HFF-Myc (cell line): Measurements from ENCODE around the gene TOMM34.

Source experiments
- DNase-seq: peaks from one replicate; pipeline ENCODE4 v3.0.0-alpha.2; 2011; ENCODE audit warnings: low read depth; ENCODE audit errors: extremely low read depth
- H3K4me3 ChIP-seq: replicated peaks from 2 replicates; pipeline ENCODE4 v1.5.1; 2011; ENCODE audit warnings: low read depth, mild to moderate bottlenecking, control low read depth, low read length
- CTCF ChIP-seq: IDR thresholded peaks from 2 replicates; pipeline ENCODE4 v1.5.1; 2012; ENCODE audit warnings: mild to moderate bottlenecking, low read depth, low read length, control low read depth; ENCODE audit errors: missing control alignments

TOMM34 gene

GRCh38 chr20:44900231-44900854 is 59.9 kb downstream of the TOMM34 start:
- no peak for TF ChIP-seq CTCF
- H3K4me3 ChIP-seq, result no peak overlapping the region
- DNase-seq, result no peak

GRCh38 chr20:44897133-44897532 is 63.1 kb downstream of the TOMM34 start:
- DNase-seq, result no peak
- TF ChIP-seq CTCF, result no peak
- no peak overlapping the region for H3K4me3 ChIP-seq

GRCh38 chr20:44896583-44896982 is 63.6 kb downstream of the TOMM34 start:
- DNase-seq, result no peak
- TF ChIP-seq CTCF, result no peak
- H3K4me3 ChIP-seq, result no peak overlapping the region

- H3K4me3 ChIP-seq, result no peak overlapping the region
- DNase-seq, result no peak
- TF ChIP-seq CTCF, result no peak
Observed at GRCh38 chr20:44894959-44895358, 65.2 kb downstream of the TOMM34 start.
